GM19463 (cell line): ENCODE measurements around the gene CNTN5.
"Not testable (repeated sequence)": the region's sequence is repeated elsewhere in the genome, so short reads cannot be mapped to it uniquely, and the experiment has no call there.

Experiments used
- ATAC-seq: cut with Tn5 transposase; IDR thresholded peaks from one replicate; pipeline ENCODE4 v1.9.1; 2021; ENCODE audit warnings: mild to moderate bottlenecking, moderate library complexity; ENCODE audit not compliant: unreplicated experiment

Gene CNTN5

DNA sequence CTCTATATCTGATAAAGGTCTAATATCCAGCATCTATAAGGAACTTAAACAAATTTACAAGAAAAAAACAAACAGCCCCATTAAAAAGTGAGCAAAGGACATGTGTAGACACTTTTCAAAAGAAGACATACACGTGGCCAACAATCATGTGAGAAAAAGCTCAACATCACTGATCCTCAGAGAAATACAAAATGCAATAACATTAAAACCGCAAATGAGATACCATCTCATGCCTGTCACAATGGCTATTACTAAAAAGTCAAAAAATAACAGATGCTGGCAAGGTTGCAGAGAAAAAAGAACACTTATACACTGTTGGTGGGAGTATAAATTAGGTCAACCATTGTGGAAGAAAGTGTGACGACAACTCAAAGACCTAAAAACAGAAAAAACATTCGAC, 1253.7 kb downstream of the CNTN5 start:
- ATAC-seq: not testable (repeated sequence)

- ATAC-seq: no peak
Observed at GRCh38 chr11:100294748-100295147, 1274.0 kb downstream of the CNTN5 start.

GRCh38 chr11:100296051-100296679, 1275.4 kb downstream of the CNTN5 start:
- no peak for ATAC-seq

- no peak for ATAC-seq
Observed at GRCh38 chr11:100297516-100297915, 1276.8 kb downstream of the CNTN5 start.

- ATAC-seq: no peak
Observed at GRCh38 chr11:100302824-100303223, 1282.1 kb downstream of the CNTN5 start.

GRCh38 chr11:100303897-100304296, 1283.1 kb downstream of the CNTN5 start:
- no peak for ATAC-seq

- ATAC-seq: no peak
Observed at GRCh38 chr11:100308202-100308601, 1287.5 kb downstream of the CNTN5 start.

DNA sequence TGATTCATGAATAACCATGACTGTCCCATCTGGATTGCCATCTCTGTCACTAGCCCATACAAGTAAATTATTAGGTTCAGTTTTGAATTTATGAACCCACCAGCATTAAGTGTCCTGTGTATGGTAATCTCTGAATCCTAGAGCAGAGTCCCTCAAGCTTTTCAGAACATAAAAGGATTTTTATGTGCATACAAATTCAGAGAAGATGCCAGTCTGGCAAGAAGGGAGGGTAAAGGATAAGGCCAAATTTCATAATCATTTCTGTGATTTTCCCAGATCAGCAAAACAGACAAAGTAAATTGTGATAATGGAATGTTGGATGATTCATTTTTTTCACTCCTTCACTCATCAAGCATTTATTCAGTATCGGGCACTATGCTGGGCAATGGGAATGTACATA, 1295.2 kb downstream of the CNTN5 start:
- ATAC-seq: no peak

- no peak for ATAC-seq
Observed at GRCh38 chr11:100316952-100317351, 1296.2 kb downstream of the CNTN5 start.

DNA sequence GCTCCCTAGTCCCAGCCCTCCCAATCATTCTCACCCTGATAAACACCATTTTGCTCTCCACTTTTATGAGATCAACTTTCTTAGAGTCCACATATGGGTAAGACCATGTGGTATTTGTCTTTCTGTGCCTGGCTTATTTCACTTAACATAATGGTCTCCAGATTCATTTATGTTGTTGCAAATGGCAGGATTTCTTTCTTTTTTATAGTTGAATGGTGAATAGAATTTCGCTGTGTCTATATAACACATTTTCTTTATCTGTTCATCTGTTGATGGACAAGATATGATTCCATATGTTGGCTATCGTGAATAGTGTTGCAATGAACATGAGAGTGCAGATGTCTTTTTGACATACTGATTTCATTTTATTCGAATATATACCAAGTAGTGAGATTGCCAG, 1298.9 kb downstream of the CNTN5 start:
- no peak for ATAC-seq

- no peak for ATAC-seq
Observed at GRCh38 chr11:100328626-100329340, 1308.0 kb downstream of the CNTN5 start.

GRCh38 chr11:100329352-100329751, 1308.6 kb downstream of the CNTN5 start:
- no peak for ATAC-seq

GRCh38 chr11:100336873-100337272, 1316.1 kb downstream of the CNTN5 start:
- no peak for ATAC-seq

GRCh38 chr11:100338144-100338840, 1317.5 kb downstream of the CNTN5 start:
- ATAC-seq: no peak

GRCh38 chr11:100340466-100341319, 1319.9 kb downstream of the CNTN5 start:
- no peak for ATAC-seq

DNA sequence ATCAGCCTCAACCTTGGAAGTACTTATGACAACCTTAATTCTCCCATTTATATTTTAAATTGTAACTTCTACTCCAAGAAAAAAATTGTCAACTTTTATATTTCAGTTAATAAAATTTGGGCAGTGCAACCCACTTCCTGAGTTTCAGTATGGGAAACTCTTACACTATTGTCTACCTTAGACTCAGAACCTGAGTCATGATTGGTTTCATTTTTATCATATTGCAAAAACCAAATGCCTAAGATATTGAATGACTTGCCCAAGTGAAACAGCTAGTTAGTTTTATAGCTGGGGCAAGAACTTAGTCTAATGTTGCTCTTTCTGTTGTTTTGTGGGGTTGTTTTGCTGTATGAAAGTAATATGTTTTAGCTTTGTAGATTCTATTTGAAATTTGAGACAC, 1332.3 kb downstream of the CNTN5 start:
- no peak for ATAC-seq

DNA sequence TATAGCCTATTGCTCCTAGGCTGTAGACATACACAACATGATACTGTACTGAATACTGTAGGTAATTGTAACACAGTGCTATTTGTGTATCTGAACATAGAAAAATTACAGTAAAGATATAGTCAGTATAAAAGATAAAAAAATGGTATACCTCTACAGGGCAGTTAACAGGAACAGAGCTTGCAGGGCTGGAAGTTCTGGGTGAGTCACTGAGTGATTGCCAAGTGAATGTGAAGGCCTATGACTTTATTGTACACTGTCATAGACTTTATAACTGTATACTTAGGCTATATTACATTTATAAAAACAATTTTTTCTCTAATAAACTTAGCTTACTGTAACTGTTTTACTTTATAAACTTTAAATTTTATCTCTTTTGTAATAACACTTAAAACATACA, 1334.0 kb downstream of the CNTN5 start:
- no peak for ATAC-seq

- ATAC-seq: no peak
Observed at GRCh38 chr11:100356035-100356434, 1335.3 kb downstream of the CNTN5 start.

- no peak for ATAC-seq
Observed at GRCh38 chr11:100359281-100359680, 1338.5 kb downstream of the CNTN5 start.

DNA sequence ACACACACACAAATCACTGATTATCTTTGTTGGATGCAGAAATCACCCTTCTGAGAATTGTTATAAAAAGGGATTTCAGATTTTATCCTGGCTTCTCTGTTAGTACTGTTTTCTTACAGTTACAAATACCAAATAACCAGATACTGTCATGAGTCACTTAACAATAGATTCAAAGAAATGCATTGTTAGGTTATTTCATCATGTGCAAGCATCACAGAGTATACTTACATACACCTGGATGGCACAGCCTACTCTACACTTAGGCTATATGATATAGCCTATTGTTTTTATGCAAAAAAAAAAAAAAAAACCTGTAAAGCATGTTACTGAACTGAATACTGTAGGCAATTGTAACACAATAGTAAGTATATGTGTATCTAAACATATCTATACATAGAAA, 1347.1 kb downstream of the CNTN5 start:
- no peak for ATAC-seq

- ATAC-seq: no peak
Observed at GRCh38 chr11:100383357-100383865, 1362.7 kb downstream of the CNTN5 start.
